HepG2 (cell line): ENCODE measurements around the gene C11orf24. TPM values are rescaled to one million over a fixed set of nuclear protein-coding genes. Genes with fewer than 3 reads are reported as not detected.

ENCODE experiments used
- ARID5B ChIP-seq: IDR thresholded peaks from 2 replicates; pipeline ENCODE4 v1.4.0; 2020; ENCODE audit warnings: mild to moderate bottlenecking, missing genetic modification reagents
- CEBPZ ChIP-seq: IDR thresholded peaks from 2 replicates; pipeline ENCODE4 v1.6.1; 2012; ENCODE audit warnings: low read length, improper control_type of control experiment
- CHD4 ChIP-seq: fragments of 200-600 bp; sonication (generic); IDR thresholded peaks from 2 replicates; pipeline ENCODE4 v1.7.0; 2017; ENCODE audit warnings: mild to moderate bottlenecking, low read length, borderline replicate concordance
- DZIP1 ChIP-seq: sonication (generic); formaldehyde crosslinking; IDR thresholded peaks from 2 replicates; pipeline ENCODE4 v1.5.0; 2020; ENCODE audit warnings: mild to moderate bottlenecking, missing genetic modification reagents
- MAX ChIP-seq: IDR thresholded peaks from 2 replicates; pipeline ENCODE4 v1.6.1; 2012; ENCODE audit warnings: inconsistent platforms
- SKIL ChIP-seq: sonication (generic); formaldehyde crosslinking; IDR thresholded peaks from 2 replicates; pipeline ENCODE4 v1.8.0; 2022; ENCODE audit warnings: missing genetic modification reagents, mild to moderate bottlenecking, moderate library complexity, borderline replicate concordance
- SYNCRIP ChIP-seq: fragments of 200-400 bp; formaldehyde crosslinking; IDR thresholded peaks from 2 replicates; pipeline ENCODE4 v1.6.1; 2018; ENCODE audit warnings: mild to moderate bottlenecking, low read depth, low read length; ENCODE audit not compliant: insufficient read depth
- ZBTB49 ChIP-seq: sonication (generic); formaldehyde crosslinking; IDR thresholded peaks from 2 replicates; pipeline ENCODE4 v1.4.0; 2020; ENCODE audit warnings: missing genetic modification reagents, borderline replicate concordance
- ZNF772 ChIP-seq: sonication (generic); formaldehyde crosslinking; IDR thresholded peaks from 2 replicates; pipeline ENCODE4 v1.5.0; 2020; ENCODE audit warnings: mild to moderate bottlenecking, missing genetic modification reagents
- polyA plus RNA-seq, 8 experiments: library from polyadenylated mRNA; depleted of rRNA in 3 of 8; stranded (reverse) in 7 of 8; unstranded in 1 of 8; fragments of >200 nt; fragmentation: Illumina TruSeq in 4 of 8; extraction: Trizol in 4 of 8; gene quantifications; 2 replicates each; pipeline versions ENCODE4 v1.2.1 to v1.2.3, GENCODE V29; 2011 to 2016; ENCODE audit warnings: low read depth in 4 of 8, missing spikeins in 1 of 8, mixed read lengths in 1 of 8; ENCODE audit not compliant: insufficient read depth in 1 of 8
- total RNA-seq, 5 experiments: library from RNA; depleted of rRNA; stranded (reverse); fragments of >200 nt; fragmentation: Illumina TruSeq; extraction: Trizol; gene quantifications; 2 replicates each; pipeline ENCODE4 v1.2.3, GENCODE V29; 2016; ENCODE audit warnings: low read depth in 1 of 5

Gene C11orf24
- total and polyA plus RNA-seq, 2 of the 13 experiments (the other 11 are each of a cell fraction or from before 2014, with no cell fraction given): 52.9 to 55.5 TPM

- TF ChIP-seq ARID5B (CRISPR knock-in tag) (peak; percentile 54), MAX (peak; percentile 98), CEBPZ (no peak), SKIL (CRISPR knock-in tag) (no peak), ZBTB49 (CRISPR knock-in tag) (no peak), CHD4 (no peak), SYNCRIP (no peak), ZNF772 (CRISPR knock-in tag) (peak; percentile 70; the same call in 1 of the 2 replicates), DZIP1 (CRISPR knock-in tag) (peak; percentile 61; the same call in 1 of the 2 replicates)
Measured at GRCh38 chr11:68257477-68258362, 14.1 kb downstream of the C11orf24 start (continued).
